Measurements from ENCODE around the gene SPATA22.
"Not testable (repeated sequence)": the region's sequence is repeated elsewhere in the genome, so short reads cannot be mapped to it uniquely, and the experiment has no call there.

SPATA22 gene

DNA sequence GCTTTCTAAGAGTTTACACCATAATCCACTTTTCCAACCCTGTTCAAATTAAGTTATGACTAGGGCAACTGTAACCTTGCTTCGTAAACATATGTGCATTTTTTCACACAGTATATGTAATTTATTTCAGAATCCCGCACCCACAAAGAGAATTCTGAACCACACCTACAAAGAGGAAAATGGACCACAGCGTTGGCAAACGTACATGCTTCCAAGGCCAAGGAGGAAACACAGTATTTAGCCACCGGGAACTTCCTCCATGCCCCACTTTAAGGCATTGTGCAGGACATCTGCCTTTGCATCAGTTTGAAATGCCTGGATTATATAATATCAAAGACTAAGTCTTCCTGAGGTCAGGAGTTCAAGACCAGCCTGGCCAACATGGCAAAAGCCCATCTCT lies 2.1 kb downstream of the SPATA22 start:
- no peak for DNase-seq

DNA sequence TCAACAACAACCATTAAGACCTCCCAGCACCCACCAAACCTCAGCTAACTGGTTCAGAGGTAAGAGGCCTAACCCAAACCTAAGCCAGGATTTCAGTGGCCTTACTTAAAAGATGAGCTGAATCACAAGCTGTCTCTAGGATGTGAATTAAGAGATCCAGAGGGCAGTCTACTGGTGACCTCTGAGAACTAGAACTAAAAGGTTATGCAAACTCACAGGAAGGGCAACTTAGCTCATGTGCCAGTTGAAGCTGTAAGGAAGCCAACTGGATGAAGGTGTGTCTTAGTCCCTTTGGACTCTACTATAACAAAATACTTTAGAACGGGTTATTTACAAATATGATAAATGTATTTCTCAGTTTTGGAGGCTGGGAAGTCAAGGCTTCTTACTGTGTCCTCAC lies 5.3 kb downstream of the SPATA22 start:
- not testable (repeated sequence) for DNase-seq

DNA sequence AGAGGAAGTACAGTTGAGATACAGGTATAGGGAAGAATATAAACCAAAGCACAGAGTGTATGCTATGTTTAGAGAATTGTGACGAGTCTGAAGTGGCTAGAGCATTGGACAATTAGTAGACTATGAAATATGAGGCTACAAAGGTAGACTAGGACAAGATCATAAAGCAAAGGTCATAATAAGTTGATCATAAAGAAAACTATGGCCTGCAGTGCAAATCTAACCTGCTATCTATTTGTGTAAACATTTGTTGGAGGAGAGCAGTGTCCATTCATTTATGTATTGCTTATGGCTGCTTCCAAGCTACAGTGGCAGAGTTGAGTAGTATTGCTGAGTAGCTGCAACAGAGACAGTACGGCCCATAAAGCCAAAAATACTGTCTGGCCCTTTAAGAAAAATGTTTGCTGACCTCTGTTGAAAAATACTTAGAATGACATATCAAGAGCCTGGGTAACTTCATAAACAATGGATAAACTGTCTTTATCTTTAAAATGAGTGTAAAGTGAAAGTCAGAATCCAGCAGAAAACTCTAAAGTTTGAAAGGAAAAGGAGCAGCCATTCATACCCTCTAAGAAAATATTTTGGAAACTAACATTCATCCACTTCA lies 23.5 kb downstream of the SPATA22 start:
- no peak for DNase-seq

DNA sequence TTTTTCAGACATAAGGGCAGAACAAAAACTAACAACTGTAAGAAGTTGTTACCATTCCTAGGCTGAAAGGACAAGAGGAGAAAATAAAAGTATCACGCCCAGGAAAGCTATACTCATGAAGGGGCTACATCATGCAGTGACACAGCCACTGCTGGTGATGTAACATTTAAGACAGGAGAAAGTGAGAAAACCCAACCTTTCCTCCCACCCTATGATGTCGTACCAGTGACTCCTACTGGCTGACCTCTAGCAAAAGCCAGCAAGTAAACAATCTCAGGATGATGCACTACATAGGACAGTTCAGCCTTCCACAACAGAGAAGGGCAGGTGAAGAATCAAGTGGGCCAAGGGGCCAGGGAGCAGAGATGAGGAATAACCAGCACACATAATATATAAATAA lies 24.0 kb downstream of the SPATA22 start:
- peak; percentile 8 for DNase-seq

DNA sequence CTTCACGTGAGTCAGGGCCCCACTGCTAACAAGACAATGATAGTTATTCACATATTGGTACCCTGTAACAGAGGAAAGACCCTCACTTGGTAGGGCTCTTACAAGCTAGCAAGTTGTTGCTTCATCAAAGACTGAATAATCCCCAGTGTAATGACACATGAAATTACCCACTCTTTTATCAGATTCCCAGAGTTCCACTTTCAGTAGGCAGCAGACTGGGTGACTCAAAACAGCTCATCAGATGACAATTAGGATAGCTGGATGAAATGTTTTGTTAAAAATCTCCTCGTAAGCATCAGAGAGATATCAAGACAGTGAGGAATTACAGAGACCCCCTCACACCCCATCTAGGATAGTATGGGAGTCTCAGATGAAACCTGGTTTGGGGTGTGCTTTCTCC lies 31.2 kb downstream of the SPATA22 start:
- no peak for DNase-seq

DNA sequence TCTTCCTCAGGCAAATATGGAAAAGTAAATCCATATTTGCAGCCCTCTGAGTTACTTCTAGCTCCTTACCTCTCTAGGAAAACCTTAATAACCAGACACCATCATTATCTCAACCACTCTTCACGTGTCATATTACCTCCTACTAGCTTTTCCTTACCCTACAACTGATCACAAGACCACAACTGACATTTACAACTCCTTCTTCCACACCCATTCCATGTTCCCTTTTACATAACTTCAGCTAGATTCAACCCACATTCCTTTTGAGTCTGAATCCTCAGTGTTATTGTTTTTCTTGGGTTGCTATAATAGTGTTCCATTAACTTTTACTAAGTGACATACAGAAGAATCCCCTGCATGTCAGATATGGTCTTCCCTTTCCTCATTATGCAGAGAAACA lies 33.3 kb downstream of the SPATA22 start:
- DNase-seq, result no peak

DNA sequence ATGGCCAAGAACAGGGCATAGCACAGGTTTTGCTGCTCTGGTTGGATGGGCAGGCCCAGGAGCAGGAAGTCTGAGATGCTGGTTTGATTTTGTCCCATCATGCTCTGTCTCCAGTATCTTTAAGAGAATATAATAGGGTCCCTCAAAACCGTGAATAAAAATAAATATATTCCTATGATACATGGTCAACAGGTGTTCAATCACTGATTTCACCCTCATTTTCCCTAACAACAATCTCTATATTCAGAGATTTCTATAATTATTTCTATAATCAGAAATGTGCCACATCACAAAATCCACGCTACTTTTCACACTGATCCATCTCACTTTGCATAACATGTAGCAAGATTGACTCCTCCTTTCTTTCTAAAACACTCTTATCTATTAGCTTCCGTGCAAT lies 37.9 kb downstream of the SPATA22 start, which contains the start of gene OR1E2:
TSS of gene OR1E2 (minus strand) at position 101 of the 400 bp plus-strand sequence. CDS start at position 101, 0 bp downstream.
- no peak for DNase-seq

DNA sequence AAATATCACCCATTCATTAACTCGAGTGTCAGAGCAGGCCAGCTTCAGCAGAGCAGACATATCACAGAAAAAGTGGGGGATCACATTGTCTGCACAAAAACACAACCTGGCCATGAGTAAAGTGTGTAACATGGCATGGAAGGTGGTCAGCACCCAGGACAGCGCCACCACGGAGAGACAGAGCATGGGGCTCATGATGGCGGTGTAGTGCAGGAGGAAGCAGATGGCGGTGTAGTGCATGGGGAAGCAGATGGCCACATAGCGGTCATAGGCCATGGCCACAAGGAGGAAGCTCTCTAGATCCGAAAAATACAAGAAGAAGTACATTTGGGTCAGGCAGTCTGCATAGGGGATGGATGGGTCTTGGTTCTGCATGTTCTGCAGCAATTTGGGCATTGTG lies 38.4 kb downstream of the SPATA22 start:
- DNase-seq, result peak; percentile 11

DNA sequence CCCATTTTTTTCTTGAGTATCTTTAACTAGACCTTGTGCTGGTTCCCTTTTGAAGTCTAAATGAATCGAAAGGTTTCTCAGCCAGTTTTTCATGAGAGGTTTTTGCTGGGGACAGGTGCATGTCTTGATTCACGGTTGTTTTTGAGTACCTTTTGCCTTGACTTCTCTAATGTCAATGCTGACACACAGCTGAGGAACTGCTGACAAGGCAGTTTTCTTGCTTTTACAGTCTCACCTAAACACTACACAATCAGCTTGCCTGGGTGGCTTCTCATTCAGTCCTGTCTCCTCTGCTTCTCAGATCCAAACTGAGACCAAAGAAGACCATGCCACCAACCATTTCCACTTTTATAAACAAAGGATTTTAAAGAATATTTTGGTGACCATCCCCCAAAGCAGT lies 53.4 kb downstream of the SPATA22 start:
- DNase-seq, result no peak

DNA sequence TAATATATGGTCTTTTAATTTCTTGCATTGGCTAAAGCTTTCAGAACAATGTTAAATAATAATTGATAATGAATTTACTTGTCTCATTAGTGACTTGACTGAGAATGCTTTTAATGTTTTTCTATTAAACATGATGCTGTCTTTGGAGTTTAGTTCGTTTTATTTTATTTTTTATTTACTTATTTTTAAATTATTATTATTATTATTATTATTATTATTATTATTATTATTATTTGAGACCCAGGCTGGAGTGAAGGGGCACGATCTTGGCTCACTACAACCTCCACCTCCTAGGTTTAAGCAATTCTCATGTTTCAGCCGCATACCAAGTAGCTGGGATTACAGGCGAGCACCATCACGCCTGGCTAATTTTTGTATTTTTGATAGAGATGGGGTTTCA lies 56.0 kb downstream of the SPATA22 start:
- no peak for DNase-seq

DNA sequence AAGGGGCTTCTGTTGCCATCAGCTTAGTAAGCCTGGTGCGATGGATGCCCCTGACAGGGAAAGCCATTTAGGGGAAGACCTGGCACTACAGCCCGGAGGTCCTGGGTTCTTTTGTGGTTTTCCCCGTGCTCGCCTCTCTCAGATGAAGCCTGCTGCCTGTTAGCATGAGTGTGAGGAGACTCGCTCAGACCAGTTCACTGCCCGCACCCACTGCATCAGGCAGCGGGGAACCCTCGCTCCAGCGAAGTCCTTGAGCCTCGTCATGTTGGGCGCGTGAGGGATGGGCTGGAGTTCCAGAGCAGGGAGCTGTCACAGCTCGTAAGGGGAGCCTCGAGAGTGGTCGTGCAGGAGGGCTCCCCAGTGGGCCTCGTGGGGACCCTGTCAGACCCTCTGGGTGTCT lies 59.4 kb downstream of the SPATA22 start:
- DNase-seq, result not testable (repeated sequence)

DNA sequence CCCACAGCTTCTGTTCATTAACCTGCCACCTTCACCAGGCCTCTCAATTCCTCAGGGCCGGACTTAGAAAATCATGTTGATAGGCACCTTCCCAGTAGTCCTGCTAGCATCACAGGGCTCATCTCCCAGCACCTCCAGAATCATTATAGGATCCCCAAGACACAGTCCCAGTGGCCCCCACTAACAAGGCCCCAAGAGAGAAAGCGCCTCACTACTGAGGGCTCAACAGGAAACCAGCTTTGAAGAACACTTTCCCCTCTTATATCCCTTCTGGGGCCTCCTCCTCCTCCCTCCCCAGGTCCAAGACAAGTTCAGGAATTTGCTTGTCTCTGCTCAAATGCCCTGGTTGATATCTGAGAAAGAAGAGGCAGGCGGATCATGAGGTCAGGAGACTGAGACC lies 60.5 kb downstream of the SPATA22 start, which contains the start of gene OR3A3:
TSS of gene OR3A3 (plus strand) at position 301 of the 400 bp plus-strand sequence.
- no peak for DNase-seq

DNA sequence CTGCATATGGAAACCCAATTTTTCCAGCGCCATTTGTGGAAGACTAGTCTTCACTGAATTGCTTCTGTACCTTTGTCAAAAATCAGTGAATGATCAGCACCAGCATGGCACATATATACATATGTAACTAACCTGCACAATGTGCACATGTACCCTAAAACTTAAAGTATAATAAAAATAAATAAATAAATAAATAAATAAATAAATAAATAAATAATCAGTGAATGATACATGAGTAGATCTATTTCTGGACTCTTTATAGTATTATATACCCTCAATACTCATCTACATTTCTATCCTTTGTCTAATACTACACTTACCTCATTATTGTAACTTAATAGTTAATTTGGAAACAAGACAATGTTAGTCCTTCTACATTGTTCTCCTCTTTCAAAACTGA lies 67.8 kb downstream of the SPATA22 start:
- not testable (repeated sequence) for DNase-seq

DNA sequence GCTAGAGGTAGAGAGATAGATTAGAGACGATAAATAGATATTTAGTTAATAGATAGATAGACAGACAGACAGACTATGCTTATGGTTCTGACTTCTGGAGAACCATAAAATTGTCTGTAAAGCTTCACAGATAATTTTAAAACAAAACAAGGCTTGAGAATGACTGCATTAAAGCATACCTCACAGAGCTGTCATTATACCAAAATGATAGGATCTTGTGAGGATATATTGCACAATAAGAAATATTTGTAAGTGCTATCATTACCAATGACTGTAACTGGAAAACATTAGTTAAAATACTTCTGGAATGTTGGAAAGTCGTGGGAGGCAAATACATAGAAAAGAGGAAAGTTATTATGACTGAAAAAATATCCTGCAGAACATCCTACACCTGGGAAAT lies 69.8 kb downstream of the SPATA22 start:
- DNase-seq, result no peak

DNA sequence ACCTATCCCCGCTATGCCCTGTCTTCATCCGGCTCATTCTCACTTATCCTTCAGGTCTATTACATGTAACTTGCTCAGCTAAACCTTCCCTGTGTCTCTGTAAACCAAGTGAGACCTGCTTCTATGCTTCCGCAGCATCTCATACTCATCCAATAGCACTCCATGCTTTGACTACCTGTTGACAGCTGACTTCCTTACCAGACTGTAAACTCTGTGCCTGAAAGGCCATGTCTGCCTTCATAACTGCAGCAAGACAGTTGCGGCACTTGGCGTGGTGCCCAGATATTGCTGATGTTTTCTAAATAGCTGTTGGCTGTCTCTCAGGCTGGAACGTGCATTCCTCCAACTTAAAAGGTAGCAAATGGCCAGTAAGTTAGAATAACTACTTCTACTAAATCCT lies 71.6 kb downstream of the SPATA22 start:
- no peak for DNase-seq

DNA sequence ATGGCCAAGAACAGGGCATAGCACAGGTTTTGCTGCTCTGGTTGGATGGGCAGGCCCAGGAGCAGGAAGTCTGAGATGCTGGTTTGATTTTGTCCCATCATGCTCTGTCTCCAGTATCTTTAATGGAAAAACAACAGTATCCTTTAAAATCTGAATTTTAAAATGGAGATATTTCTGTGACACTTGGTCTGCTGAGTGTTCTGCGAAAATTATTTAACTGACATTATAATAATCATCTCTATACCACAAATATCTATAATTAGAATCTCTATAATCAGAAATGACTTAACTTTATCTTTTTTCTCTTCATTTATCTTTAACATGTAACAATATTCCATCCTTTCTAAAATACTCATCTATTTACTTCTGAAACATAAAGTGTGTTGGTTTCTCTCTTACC lies 73.3 kb downstream of the SPATA22 start, which contains the start of gene OR1E1:
TSS of gene OR1E1 (minus strand) at position 101 of the 400 bp plus-strand sequence. CDS start at position 101, 0 bp downstream.
- DNase-seq, result no peak

DNA sequence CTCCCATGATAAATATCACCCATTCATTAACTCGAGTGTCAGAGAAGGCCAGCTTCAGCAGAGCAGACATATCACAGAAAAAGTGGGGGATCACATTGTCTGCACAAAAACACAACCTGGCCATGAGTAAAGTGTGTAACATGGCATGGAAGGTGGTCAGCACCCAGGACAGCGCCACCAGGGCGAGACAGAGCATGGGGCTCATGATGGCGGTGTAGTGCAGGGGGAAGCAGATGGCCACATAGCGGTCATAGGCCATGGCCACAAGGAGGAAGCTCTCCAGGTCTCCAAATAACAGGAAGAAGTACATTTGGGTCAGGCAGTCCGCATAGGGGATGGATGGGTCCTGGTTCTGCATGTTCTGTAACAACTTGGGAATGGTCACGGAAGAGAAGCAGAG lies 73.8 kb downstream of the SPATA22 start:
- not testable (repeated sequence) for DNase-seq

Measured in CD4-positive, alpha-beta T cell treated with Interleukin-10 for 1 hour (primary cell).